Hematopoietic multipotent progenitor cell treated with erythropoietin and hydrocortisone succinate and interleukin-3 and kit ligand, for 4 days (in vitro differentiated cells): ENCODE data around the gene PPARA.
"Not testable (repeated sequence)": the region's sequence is repeated elsewhere in the genome, so short reads cannot be mapped to it uniquely, and the experiment has no call there.

Experiments used
- DNase-seq: peaks from one replicate; pipeline ENCODE4 v3.0.0-alpha.2; 2015

PPARA gene

DNA sequence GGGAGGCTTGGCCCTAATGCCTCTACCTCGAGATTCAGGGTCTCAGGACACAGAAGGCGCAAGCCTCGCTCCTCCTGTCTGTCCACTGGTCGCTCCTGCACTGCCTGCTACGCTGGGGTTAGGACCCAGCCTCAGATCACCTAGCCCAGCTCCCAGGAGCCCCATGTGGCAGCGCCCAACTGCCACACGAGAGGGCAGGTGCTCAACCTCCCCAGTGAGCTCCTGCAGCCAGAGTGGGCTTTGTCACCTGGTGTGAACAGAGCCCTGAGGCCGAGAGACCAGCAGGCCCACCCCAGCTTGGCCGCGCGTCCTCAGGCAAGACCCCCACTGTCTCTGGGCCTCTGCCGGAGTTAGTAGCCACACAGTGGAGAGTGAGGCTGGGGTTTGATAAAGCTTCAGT lies 21.7 kb upstream of the PPARA start:
- no peak for DNase-seq

DNA sequence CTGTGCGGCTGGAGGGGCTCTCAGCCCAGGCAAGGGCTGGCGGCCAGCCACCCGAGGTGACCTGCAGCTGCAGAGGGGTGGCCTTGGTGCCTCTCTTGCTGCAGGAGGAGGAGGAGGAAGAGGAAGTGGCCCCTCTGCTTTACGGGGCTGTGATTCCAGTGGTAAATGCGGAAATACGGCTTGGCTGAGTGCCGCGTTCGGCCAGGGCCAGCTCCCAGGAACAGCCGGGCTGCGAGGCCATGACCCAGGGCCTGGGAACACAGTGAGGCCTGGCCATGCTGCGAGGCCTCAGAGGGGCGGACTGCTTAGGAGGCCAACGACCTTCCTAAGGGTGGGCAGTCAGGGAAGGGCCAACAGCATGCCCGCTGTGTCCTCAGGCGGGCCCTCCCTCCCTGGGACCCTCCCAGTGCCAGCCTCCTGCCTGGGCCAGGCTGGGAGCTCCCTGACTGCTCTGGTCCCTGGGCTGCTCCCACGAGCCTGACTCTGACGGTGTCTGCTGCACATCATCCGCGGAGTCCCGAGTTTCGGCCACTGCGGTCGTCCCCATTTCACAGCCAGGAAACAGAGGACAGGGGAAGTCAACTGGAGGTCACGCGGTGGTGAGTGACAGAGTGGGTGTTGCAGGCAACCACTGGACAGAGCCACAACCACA lies 20.8 kb upstream of the PPARA start:
- peak; percentile 69 for DNase-seq

DNA sequence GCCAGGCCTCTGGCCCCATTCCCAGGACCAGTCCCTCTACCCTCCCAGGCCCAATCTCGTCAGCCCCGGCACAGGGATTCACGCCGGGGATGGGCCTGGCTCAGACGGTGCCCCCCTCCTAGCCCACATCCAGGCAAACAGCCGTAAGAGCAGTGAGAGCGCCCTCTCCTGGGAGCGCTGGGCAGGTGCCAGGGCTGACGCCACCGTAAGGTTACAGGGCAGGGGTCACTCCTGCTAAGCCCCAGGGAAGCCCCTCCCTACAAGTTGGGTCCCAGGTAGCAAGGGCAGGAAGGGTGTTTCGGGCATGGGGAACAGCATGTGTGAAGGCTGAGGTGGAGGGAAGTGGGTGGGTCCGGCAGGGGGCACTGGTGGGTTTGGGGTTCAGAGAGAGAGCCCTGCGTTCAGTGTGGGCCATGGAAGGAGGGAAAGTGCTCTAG lies 19.2 kb upstream of the PPARA start:
- no peak for DNase-seq

DNA sequence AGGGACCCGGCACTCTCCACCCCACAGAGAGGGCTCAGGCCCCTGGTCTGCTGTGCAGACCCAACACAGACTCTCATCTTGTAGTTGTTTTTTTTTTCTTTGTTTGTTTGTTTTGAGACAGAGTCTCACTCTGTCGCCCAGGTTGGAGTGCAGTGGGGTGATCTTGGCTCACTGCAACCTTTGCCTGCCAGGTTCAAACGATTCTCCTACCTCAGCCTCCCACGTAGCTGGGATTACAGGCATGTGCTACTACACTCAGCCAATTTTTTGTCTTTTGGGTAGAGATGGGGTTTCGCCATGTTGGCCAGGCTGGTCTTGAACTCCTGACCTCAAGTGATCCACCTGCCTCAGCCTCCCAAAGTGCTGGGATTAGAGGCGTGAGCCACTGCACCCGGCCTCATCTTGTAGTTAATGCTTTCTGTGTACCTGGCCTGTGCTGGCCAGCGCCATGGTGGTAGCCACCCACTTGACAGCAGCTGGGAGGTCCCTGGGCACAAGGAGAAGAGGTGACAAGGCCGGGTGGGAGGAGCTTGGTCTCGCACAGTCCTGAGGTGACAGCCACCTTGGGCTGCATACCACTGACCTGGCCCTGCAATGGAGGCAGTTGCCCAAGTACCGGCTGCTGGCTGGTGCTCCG lies 18.0 kb upstream of the PPARA start:
- DNase-seq = not testable (repeated sequence)

DNA sequence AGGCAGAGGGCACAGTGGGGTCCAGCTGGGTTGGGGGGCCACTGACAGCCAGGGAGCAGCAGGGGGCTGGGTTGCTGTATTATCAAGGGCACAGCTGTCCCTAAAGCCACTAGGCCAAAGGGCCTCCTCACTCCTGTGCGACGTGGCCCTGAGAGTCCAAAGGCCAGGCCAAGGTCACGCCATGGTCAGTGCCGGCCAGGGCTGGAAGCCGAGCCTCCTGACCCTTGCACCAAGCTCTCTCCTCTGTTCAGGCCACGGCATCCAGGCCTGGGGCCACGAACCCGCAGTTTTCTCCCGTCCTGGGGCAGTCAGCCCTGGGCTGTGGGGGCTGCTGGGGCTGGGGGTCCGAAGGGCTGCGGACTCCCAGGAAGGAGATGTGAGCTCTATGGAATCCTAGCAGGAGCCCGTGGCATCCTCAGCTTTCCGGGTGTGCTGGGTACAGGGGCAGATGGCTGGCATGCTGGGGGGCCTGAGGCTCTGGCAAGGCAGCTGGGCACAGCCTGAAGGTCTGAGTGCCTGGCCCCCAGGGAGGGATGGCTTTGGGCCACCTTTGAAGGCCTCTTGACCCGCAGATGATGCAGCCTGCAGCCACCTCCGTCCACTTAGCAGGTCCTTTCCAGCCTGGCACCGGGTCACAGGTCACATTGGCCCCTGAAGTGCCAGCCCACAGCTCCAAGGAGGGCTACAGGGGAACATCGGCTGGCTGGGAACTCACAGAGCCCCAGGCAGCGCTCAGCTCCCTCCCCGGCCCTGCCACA lies 17.3 kb upstream of the PPARA start:
- no peak for DNase-seq

DNA sequence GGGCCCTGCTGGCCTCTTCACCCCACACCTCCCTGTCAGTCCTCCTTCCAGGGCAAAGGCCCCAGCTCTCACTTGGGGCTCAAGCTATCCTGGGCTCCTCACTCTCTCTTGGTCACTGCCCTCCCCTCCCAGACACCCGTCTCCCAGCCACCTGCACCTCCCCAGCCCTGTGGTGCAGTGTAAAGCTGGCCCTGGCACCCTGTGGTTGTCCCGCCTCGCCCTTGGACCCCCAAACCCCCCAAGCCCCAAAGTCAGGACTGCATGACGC lies 16.8 kb upstream of the PPARA start:
- DNase-seq = no peak

DNA sequence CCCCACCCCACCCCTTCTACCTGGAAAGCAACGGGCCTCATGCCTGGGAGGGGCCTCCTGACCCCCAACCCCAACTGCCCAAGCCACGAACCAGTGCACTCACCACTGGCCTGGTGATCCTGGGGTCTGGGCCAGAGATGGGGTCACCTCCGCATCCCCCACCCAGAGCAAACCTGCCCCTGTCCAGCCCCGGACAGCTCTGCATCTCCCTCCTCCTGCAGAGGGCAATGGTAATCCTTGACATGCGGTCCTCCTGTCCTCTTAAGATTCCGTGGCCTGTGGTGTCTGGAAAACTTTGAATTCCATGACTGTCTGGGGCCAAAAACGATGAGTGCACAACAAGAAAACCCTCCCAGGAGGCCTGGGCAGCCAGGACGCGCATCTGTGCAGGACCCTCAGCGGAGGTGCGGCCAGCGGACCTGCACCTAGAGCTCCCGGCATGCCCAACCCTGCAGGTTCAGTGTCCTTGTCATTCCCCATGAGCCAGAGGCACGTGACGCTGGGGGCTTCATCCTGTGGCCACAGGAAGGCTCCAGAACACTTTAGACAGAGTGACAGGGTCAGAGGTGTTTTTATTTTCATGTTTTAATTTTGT lies 16.1 kb upstream of the PPARA start:
- no peak for DNase-seq

DNA sequence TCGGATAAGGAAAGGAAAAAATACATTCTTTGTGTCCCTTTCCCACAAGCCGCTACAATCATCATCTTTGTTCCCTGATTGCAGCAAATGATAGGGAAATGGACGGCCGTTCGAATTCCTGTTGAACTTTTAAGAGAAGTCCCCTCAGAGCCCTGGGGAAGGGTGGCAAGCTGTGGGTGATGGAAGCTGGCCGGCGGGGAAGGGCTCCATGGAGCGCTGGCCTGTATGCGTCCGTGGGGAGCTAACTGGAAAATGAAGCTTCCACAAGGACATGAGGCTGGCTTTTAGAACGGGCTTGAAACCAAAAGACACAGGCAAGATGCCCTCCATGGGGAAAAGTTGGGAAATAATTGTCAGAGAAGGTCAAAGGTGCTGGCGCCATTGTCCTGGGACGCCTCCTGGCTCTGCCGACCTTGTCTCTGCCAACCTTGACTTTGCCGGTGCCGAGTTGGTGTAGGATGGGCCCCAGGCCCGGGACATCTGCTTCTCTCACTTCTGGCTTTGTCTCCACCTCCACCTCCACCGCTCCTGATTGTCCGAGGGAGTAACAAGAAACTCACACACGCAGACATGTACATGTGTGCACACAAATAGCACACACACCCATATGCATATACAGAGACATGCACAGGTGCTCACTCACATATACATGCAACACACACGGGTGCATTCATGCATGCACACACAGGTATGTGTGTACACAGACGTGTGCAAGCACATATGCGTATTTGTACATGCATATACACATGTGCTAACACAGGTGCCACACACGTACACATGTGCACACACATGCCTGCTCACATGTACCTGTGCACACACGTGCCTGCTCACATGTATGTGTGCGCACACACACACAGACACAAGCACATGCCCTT lies 14.5 kb upstream of the PPARA start:
- DNase-seq = no peak

DNA sequence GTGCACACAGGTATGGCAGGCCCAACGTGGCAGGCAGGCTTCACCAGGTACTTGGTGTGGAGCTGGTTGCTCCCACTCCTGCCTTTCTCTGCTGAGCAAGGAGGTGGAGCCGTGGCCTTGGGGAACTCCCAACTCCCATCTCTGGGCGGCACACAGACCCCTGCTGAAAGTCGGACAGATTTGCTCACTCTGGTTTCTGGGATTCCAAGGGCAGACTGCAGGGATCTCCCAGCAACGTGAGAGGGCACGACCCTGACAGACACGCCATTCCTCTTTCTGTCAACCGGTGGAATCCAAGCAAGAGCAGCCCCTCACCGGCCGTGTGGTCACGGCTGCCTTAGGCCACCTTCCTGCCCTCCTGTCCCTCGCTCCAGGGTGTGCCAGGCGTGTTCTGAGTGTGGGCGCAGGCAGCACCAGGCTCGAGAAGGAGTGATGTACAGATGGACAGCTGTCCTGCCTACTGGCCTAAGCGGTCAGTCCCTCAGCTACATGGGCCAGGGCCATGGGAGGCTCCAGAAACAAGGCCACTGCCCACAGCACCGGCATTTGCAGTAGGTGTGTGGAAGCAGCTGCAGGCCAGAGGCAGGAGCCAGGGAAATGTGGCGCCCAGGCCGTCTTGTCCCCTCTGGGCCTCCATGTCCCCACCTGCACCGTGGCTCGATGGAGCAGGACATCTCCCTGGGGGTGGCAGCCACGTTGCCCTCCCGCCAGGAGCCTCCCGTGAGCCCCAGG lies 13.7 kb upstream of the PPARA start:
- DNase-seq = no peak

DNA sequence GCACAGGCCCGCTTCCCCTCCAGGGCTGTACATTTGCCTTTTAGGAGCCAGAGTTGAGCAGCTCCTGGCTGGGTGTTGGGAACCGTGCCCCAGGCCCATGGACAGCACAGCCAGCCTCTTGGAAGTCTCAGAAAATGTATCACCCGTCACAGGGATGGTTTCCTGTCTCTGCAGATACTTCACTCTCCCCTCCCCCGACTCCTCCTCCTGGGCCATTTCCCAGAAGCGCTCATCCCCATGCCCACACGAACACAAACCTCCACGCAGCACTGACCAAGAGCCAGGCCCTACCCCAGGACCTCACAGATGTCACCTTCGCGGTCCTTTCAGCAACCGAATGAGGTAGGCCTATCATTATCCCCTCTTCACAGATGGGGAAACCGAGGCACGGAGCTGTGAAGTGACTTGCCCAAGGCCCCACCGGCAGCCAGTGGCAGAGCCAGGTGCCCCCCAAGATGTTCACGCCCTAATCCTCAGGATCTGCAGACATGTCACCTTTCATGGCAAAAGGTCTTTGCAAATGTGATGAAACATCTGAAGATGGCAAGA lies 13.0 kb upstream of the PPARA start:
- DNase-seq = no peak

DNA sequence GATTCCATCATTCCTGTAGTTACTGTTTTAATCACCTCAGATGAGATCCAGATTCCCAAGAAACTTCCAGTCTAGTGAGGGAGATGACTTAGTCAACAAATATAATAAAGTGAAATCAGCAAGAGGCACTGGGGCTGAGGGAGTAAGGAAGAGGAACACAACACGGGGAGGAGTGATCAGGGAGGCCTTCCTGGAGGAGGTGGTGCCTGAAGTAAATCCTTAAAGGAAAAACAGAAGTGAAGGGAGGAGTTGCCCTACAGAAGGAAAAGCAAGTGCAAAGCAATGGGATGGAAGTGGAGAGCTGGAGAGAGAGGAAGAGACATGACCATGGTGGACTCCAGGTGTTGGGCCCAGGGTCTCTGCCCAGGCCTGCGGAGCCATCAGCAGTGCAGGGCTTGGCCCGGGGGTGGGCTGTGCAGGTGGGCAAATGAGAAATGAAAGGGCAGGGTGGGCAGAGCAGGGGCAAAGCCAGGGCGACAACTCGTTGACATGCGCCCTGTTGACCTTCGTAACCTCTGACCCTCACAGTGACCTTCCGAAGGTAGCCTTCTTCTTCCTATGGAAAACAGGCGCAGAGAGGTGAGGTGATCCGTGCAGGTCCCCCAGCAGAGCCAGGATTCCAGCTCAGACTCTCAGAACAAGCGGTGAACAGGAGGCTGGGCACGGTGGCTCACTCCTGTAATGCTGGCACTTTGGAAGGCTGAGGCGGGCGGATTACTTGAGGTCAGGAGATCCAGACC lies 12.1 kb upstream of the PPARA start:
- DNase-seq = no peak

DNA sequence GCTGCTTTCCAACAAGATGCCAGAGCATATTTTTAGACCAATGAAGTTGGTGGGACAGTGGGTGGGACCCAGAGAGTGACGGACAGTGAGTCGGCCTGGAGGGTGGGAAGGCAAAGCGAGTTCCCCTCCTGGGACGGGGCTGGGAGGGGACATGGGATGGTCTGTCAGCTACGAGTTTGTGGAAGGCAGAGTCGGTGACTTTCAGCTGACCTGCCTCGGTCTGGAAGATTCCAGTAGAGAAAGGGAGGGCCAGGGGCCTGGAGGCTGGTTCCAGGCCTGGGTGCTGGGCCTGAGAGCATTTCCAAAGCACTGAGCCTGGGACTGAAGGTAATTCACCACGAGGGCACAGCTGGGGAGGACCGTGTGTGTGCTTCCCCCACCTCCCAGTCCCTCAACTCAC lies 10.9 kb upstream of the PPARA start:
- not testable (repeated sequence) for DNase-seq

DNA sequence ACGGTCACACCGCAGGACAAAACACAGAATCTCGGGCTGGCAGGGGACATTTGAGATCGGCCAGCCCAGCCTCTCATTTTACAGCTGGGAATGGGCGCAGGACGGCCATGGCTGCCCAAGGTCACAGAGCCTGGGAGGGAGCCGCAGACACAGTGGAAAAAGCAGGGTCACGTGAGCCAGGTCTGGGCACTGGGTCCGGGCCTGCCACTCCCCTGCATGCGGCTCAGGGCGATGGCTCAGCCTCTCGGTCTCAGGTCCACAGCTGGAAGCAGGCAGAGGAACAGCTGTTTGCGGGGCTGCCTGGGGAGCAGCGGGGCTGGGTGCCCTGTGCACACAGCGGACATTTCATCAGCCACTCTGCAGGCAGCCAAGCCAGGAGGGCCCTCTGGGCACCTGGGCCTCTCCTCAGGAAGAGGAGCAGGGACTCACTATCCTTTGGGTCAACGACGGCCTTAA lies 10.4 kb upstream of the PPARA start:
- DNase-seq = no peak

DNA sequence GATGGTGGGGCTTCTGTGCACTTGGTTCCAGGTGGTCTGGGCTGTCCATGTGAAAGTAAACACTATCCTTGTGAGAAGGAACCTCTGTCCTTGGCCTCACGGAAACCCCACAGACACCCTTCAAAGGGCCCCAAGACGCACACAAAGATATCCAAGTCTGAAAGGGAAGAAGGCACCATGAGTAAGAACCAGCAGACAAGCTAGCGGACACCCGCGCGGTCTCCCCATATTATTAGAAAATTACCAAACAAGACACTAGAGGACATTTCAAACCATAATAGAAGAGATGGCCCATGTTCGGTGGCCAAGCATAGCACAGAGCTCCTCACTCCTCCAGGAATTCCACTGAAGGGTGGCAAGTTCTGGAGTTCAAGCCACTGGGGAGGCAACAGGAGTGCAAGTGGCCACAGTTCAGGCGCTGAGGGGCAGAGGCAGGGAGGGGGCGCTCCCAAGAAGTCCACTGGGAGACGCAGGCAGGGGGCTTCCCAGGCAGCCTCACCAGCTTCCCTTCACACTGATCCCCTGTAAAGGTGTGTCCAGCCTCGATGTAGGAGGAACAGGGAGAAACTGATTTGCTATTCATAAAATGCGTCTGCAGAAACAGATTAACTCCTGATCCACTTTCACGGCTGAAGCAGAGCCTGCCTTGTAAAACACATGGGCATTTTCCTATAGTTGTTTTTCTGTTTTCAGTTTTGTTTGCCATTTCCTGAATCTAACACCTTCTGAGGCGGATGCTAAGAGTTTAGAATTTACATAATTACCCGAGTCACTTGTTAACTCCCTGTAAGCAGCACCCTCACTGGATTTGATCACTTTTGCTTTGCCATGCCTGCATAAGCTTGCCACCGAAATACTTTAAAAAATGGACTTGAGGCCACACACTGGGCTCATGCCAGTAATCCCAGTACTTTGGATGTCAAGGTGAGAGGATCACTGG lies 9.1 kb upstream of the PPARA start:
- no peak for DNase-seq

DNA sequence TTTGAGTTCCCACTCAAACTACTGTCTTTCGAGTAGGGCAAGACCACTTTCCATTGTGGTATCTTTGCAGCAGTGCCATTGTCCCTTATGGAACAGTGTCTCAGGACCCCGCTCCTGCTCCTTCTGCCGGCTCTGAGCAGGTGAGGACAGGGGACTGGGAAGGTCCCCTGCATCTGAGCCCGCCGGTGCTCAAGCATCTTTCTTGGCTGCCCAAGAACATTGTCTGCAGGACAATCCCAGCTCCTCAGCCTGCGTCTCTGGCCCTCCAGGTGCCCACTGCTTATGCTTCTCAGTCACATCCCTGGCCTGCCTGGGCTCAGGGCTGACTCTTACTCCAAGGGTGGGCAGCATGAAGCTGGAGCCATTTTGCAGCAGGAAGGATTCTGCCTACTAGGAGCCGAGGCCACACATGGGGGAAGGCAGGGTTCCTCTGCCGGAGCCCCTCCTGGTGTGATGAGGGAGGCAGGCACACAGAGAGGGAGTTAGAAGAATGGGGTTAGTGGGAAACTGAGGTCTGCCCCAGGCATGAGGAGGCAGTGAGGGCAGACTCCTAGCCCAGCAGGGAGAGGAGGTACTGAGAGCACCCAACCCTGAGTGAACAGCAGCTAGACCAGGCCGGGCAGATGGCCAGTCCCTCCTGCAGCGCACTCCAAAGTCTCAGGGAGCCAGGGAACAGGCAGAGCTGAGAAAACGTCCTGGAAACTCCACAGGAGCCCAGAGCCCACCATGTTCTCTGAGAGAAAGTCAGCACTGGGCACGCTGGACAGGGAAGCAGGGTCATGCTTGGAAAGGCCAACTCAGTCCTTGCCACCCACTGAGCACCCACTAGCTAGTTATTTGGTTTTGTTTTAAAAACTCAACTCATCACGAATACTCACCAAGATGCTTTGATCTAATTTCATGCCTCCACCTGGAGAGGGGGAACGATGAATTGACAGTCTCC lies 7.5 kb upstream of the PPARA start:
- no peak for DNase-seq

DNA sequence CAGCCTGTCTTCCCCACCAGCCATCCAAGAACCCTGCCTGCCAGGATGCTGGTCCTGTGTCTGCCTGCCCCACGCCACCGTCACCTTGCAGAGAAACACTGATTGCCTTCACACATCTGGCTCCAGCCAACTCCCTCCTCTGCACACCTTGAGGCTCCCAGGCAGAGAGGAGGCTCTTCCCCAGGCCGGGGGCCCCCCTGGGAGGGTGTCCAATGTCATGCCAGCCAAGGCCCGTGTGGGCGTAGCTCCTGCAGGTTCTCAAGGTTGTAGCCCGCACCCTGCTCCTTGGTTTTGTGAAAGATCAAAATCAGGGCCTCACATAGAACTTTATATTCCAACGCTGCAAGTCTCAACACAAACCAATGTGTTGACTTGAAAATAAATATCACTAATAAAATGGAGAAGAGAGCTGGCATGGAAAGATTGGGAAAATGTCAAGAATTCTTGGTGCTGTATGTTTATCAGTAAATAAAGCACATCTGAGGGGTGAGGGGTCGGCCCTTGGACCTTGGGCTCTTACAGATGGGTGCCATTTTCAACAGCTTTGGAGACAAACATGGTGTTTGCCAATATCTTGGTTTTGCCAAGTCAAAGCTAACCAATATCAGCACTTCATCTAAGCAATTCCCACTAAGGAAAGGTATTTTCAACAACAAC lies 6.7 kb upstream of the PPARA start:
- DNase-seq = no peak

DNA sequence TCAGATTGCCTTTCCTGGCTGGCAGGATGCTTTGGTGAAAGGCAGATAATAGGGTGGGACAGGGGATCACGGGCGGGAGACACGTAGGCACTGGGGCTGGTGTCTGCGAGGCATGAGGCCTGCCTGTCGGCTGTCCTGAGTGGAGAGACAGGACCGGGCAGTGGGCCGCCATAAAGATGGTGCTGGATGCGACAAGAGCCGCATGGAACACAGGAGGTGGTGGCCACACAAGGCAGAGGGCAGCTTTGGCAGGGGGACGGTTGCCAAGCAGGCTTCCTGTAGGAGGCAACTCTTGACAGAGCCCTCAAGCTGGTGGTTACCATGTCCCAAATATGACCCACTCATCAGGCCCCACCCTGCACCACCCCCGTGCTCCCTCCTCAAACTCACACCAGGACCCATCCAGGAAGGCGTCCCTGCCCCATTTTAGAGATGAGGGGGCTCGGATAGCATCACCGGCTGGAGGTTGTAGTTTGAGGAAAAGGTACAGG lies 4.9 kb upstream of the PPARA start:
- no peak for DNase-seq

DNA sequence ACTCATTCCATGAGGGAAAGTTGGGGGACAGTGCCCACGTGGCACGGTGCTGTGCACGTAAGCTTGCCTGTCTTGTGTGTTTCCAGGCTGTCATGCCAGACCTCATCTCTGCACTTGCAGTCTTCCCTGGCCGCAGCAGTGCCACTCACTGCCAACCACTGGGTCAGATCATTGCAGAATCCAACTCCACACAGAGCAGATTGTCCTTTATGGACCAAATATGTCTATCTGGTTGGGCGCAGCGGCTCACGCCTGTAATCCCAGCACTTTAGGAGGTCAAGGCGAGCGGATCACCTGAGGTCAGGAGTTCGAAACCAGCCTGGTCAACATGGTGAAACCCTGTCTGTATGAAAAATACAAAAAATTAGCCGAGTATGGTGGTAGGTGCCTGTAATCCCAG lies 4.4 kb upstream of the PPARA start:
- DNase-seq = no peak
